Neural crest cell (in vitro differentiated cells): ENCODE measurements around the gene MAGEB17. TPM values are rescaled to one million over a fixed set of nuclear protein-coding genes. Genes with fewer than 3 reads are reported as not detected.
"Not testable (repeated sequence)": the region's sequence is repeated elsewhere in the genome, so short reads cannot be mapped to it uniquely, and the experiment has no call there.

Experiments used
- DNase-seq: peaks from one replicate; pipeline ENCODE4 v3.0.0; 2021; ENCODE audit warnings: low read depth, mixed read lengths, low spot score
- H3K27ac Mint-ChIP-seq: one replicate; pipeline ENCODE4 v1.8.0; 2021; ENCODE audit warnings: mild to moderate bottlenecking, mixed read lengths; ENCODE audit not compliant: unreplicated experiment
- H3K27me3 Mint-ChIP-seq: 2 replicates; pipeline ENCODE4 v1.8.0; 2021; ENCODE audit warnings: low read depth, mild to moderate bottlenecking, mixed read lengths
- H3K36me3 Mint-ChIP-seq: 2 replicates; pipeline ENCODE4 v1.8.0; 2021; ENCODE audit warnings: low read depth, mild to moderate bottlenecking, mixed read lengths
- H3K4me1 Mint-ChIP-seq: 2 replicates; pipeline ENCODE4 v1.8.0; 2021; ENCODE audit warnings: mixed read lengths
- H3K4me3 Mint-ChIP-seq: one replicate; pipeline ENCODE4 v1.8.0; 2021; ENCODE audit warnings: mild to moderate bottlenecking, mixed read lengths
- H3K9me3 Mint-ChIP-seq: 2 replicates; pipeline ENCODE4 v1.8.0; 2021; ENCODE audit warnings: mixed read lengths
- CTCF ChIP-seq: fragments of 200-600 bp; sonication (generic); conservative IDR thresholded peaks from 2 replicates; pipeline ENCODE4 v1.5.0; 2021; ENCODE audit warnings: antibody characterized with exemption, mild to moderate bottlenecking
- total RNA-seq: library from RNA; stranded (reverse); gene quantifications from 2 replicates; pipeline ENCODE4 v1.2.1, GENCODE V29; 2021

MAGEB17 gene
- total RNA-seq, 1 donor from 2014 or later = not detected

GRCh38 chrX:16171944-16172343, 4.7 kb downstream of the MAGEB17 start:
- Mint-ChIP-seq H3K4me1 (no peaks in the 10 kb centered on the region), H3K27me3 (peaks cover 2% of the 10 kb centered on the region), H3K4me3 (no peak overlapping the region), H3K9me3 (peaks cover 2% of the 10 kb centered on the region), H3K36me3 (no peaks in the 10 kb centered on the region), H3K27ac (peak overlapping the region; percentile 73)
- TF ChIP-seq CTCF = no peak
- no peak for DNase-seq

GRCh38 chrX:16172391-16172790, 5.1 kb downstream of the MAGEB17 start:
- DNase-seq = no peak
- Mint-ChIP-seq H3K9me3 (peaks cover 2% of the 10 kb centered on the region), H3K36me3 (no peaks in the 10 kb centered on the region), H3K27me3 (peaks cover 2% of the 10 kb centered on the region), H3K27ac (no peak overlapping the region), H3K4me1 (no peaks in the 10 kb centered on the region), H3K4me3 (no peak overlapping the region)
- no peak for TF ChIP-seq CTCF

GRCh38 chrX:16175329-16176061, 8.2 kb downstream of the MAGEB17 start:
- peaks cover 2% of the 10 kb centered on the region for H3K9me3 Mint-ChIP-seq
- TF ChIP-seq CTCF = no peak
- no peaks in the 10 kb centered on the region for H3K36me3 Mint-ChIP-seq
- H3K4me3 Mint-ChIP-seq = no peak overlapping the region
- H3K27ac Mint-ChIP-seq = no peak overlapping the region
- H3K27me3 Mint-ChIP-seq = peaks cover 2% of the 10 kb centered on the region
- DNase-seq = no peak
- H3K4me1 Mint-ChIP-seq = no peaks in the 10 kb centered on the region

- no peak for TF ChIP-seq CTCF
- Mint-ChIP-seq H3K4me1 (no peaks in the 10 kb centered on the region), H3K27me3 (peaks cover 2% of the 10 kb centered on the region), H3K4me3 (no peak overlapping the region), H3K9me3 (peaks cover 2% of the 10 kb centered on the region), H3K27ac (no peak overlapping the region), H3K36me3 (no peaks in the 10 kb centered on the region)
- DNase-seq = no peak
Observed at GRCh38 chrX:16177260-16177659, 10.0 kb downstream of the MAGEB17 start.

- not testable (repeated sequence) for H3K9me3 Mint-ChIP-seq, H3K27ac Mint-ChIP-seq, DNase-seq, H3K4me3 Mint-ChIP-seq, H3K36me3 Mint-ChIP-seq
- Mint-ChIP-seq H3K27me3 (peaks cover 15% of the 10 kb centered on the region), H3K4me1 (peaks cover 10% of the 10 kb centered on the region)
Observed at GRCh38 chrX:16183843-16184242, 16.6 kb downstream of the MAGEB17 start.

- no peak for TF ChIP-seq CTCF
- no peaks in the 10 kb centered on the region for H3K9me3 Mint-ChIP-seq
- H3K4me3 Mint-ChIP-seq = no peak overlapping the region
- H3K4me1 Mint-ChIP-seq = peaks cover 10% of the 10 kb centered on the region
- no peaks in the 10 kb centered on the region for H3K36me3 Mint-ChIP-seq
- no peak for DNase-seq
- peak overlapping the region; percentile 65 for H3K27ac Mint-ChIP-seq
- peaks cover 15% of the 10 kb centered on the region for H3K27me3 Mint-ChIP-seq
Observed at GRCh38 chrX:16185725-16186136, 18.4 kb downstream of the MAGEB17 start.
